GM12891 (cell line): Measurements from ENCODE around the gene DSTN.

Source experiments
- PAX5 ChIP-seq: IDR thresholded peaks from 2 replicates; pipeline ENCODE4 v1.6.1; 2011; ENCODE audit warnings: low read length, moderate library complexity, mild to moderate bottlenecking; ENCODE audit not compliant: insufficient read depth, severe bottlenecking
- POLR2A ChIP-seq: IDR thresholded peaks from 2 replicates; pipeline ENCODE4 v1.6.1; 2011; ENCODE audit warnings: low read depth, low read length, control low read depth
- POLR2AphosphoS5 ChIP-seq: IDR thresholded peaks from 2 replicates; pipeline ENCODE4 v1.6.1; 2011; ENCODE audit warnings: low read depth, low read length, control low read depth
- POU2F2 ChIP-seq: IDR thresholded peaks from 2 replicates; pipeline ENCODE4 v1.6.1; 2011; ENCODE audit warnings: low read depth, mild to moderate bottlenecking, control low read depth, low read length, moderate library complexity
- SPI1 ChIP-seq: IDR thresholded peaks from 2 replicates; pipeline ENCODE4 v1.6.1; 2011; ENCODE audit warnings: low read depth, low read length, control low read depth
- TAF1 ChIP-seq: IDR thresholded peaks from 2 replicates; pipeline ENCODE4 v1.6.1; 2011; ENCODE audit warnings: low read depth, low read length, control low read depth

GRCh38 chr20:17617212-17617867 lies 47.5 kb downstream of the DSTN start:
- TF ChIP-seq POLR2AphosphoS5 (no peak), POLR2A (no peak), TAF1 (no peak), SPI1 (no peak), POU2F2 (no peak), PAX5 (no peak)
